Fibroblast of skin of left biceps (primary cell): ENCODE measurements around the gene EXOC3L4.
"Not testable (repeated sequence)": the region's sequence is repeated elsewhere in the genome, so short reads cannot be mapped to it uniquely, and the experiment has no call there.

Experiments used
- DNase-seq, 2 experiments: peaks; one replicate each; pipeline ENCODE4 v3.0.0-alpha.2; 2013; ENCODE audit warnings: low read depth in 2 of 2

The EXOC3L4 gene

GRCh38 chr14:103105580-103106150, 11.1 kb downstream of the EXOC3L4 start:
- DNase-seq = no peak

GRCh38 chr14:103107455-103107854, 12.9 kb downstream of the EXOC3L4 start:
- DNase-seq = no peak

GRCh38 chr14:103107941-103108748, 13.6 kb downstream of the EXOC3L4 start:
- no peak for DNase-seq

- DNase-seq = no peak
These were observed 14.3 kb downstream of the EXOC3L4 start for GRCh38 chr14:103108749-103109207.

GRCh38 chr14:103109535-103110441, 15.3 kb downstream of the EXOC3L4 start:
- no peak for DNase-seq

- DNase-seq = no peak
These were observed 16.2 kb downstream of the EXOC3L4 start for GRCh38 chr14:103110681-103111231.

GRCh38 chr14:103111232-103111868, 16.8 kb downstream of the EXOC3L4 start:
- DNase-seq = no peak

- DNase-seq = no peak
These were observed 18.1 kb downstream of the EXOC3L4 start for GRCh38 chr14:103112400-103113243.

GRCh38 chr14:103113303-103113702, 18.8 kb downstream of the EXOC3L4 start:
- DNase-seq = no peak

GRCh38 chr14:103113774-103114173, 19.2 kb downstream of the EXOC3L4 start:
- no peak for DNase-seq

GRCh38 chr14:103115086-103115679, 20.7 kb downstream of the EXOC3L4 start:
- DNase-seq = not testable (repeated sequence)

GRCh38 chr14:103115845-103116572, 21.5 kb downstream of the EXOC3L4 start:
- DNase-seq = no peak

- no peak for DNase-seq
These were observed 22.1 kb downstream of the EXOC3L4 start for GRCh38 chr14:103116636-103117035.

GRCh38 chr14:103117499-103117898, 23.0 kb downstream of the EXOC3L4 start:
- not testable (repeated sequence) for DNase-seq

GRCh38 chr14:103118018-103118662, 23.6 kb downstream of the EXOC3L4 start:
- DNase-seq = no peak

GRCh38 chr14:103118663-103119404, 24.3 kb downstream of the EXOC3L4 start:
- DNase-seq = no peak

GRCh38 chr14:103119527-103119926, 25.0 kb downstream of the EXOC3L4 start:
- DNase-seq = not testable (repeated sequence)
